A549 (cell line): ENCODE data around the gene UTP25. TPM values are rescaled to one million over a fixed set of nuclear protein-coding genes. Genes with fewer than 3 reads are reported as not detected.
"Not testable (repeated sequence)": the region's sequence is repeated elsewhere in the genome, so short reads cannot be mapped to it uniquely, and the experiment has no call there.

Experiments
- ATAC-seq, 2 experiments: fragments of 200-7000 bp in 1 of 2; fragments of >200 bp in 1 of 2; cut with Nextera tagmentation in 1 of 2; cut with Tn5 transposase in 1 of 2; 3 replicates each; pipeline versions ENCODE4 v1.8.0 to v1.9.1; 2018 to 2020; ENCODE audit warnings: mild to moderate bottlenecking in 1 of 2, moderate library complexity in 1 of 2
- CTCF ChIA-PET: fragments of 300-600 bp; sonication (Branson Sonifier 250); formaldehyde crosslinking; extraction: SDS; loops from one replicate; lab custom pipeline; 2021; ENCODE audit warnings: antibody characterized with exemption, inconsistent platforms; lab: Yijun Ruan, JAX
- POLR2A ChIA-PET: fragments of 350-600 bp; formaldehyde crosslinking; extraction: SDS; loops from one replicate; lab custom pipeline; 2021; ENCODE audit warnings: antibody characterized with exemption, inconsistent platforms; lab: Yijun Ruan, JAX
- DNase-seq, 2 experiments: peaks; one replicate each; pipeline versions ENCODE4 v3.0.0 to v3.0.0-alpha.2; 2011 to 2016; ENCODE audit warnings: low read depth in 1 of 2, low spot score in 1 of 2
- FAIRE-seq: peaks from 2 replicates; lab custom pipeline; 2011; peaks lifted over from hg19 to GRCh38; lab: Jason Lieb, UNC
- H3K27ac ChIP-seq, 2 experiments: fragments of >200 bp; sonication (Bioruptor Twin); formaldehyde crosslinking; 3 replicates each; pipeline ENCODE4 v1.5.1; 2016 to 2017
- H3K4me1 ChIP-seq: fragments of >200 bp; sonication (Bioruptor Twin); formaldehyde crosslinking; 3 replicates; pipeline ENCODE4 v1.6.1; 2016
- H3K4me2 ChIP-seq: fragments of >200 bp; sonication (Bioruptor Twin); formaldehyde crosslinking; 3 replicates; pipeline ENCODE4 v1.6.1; 2016
- H3K4me3 ChIP-seq: fragments of >200 bp; sonication (Bioruptor Twin); formaldehyde crosslinking; 3 replicates; pipeline ENCODE4 v1.5.1; 2016
- H3K9me3 ChIP-seq: fragments of >200 bp; sonication (Bioruptor Twin); formaldehyde crosslinking; 3 replicates; pipeline ENCODE4 v1.6.1; 2016
- CBX2 ChIP-seq: fragments of 200-600 bp; sonication (generic); IDR thresholded peaks from 2 replicates; pipeline ENCODE4 v1.6.1; 2016; ENCODE audit warnings: low read depth, mild to moderate bottlenecking, borderline replicate concordance
- CBX8 ChIP-seq: fragments of 200-600 bp; sonication (generic); IDR thresholded peaks from 2 replicates; pipeline ENCODE4 v1.6.1; 2016
- CEBPB ChIP-seq, 2 experiments: fragments of >200 bp in 1 of 2; sonication (Bioruptor Twin) in 1 of 2; formaldehyde crosslinking in 1 of 2; IDR thresholded peaks; 2 replicates each; pipeline ENCODE4 v1.6.1; 2012 to 2016
- EP300 ChIP-seq, 2 experiments: fragments of >200 bp; sonication (Bioruptor Twin); formaldehyde crosslinking; IDR thresholded peaks; 2 replicates in 1 of 2; 3 replicates in 1 of 2; pipeline ENCODE4 v1.6.1; 2016 to 2017
- FOSB ChIP-seq: fragments of 250-450 bp; sonication (Bioruptor Pico); IDR thresholded peaks from 2 replicates; pipeline ENCODE4 v1.5.0; 2020; ENCODE audit warnings: mild to moderate bottlenecking, moderate library complexity
- FOSL2 ChIP-seq, 2 experiments: fragments of 450-650 bp in 1 of 2; fragments of >200 bp in 1 of 2; sonication (Bioruptor Twin) in 1 of 2; formaldehyde crosslinking; IDR thresholded peaks; 2 replicates each; pipeline versions ENCODE4 v1.5.0 to v1.6.1; 2016 to 2020; ENCODE audit warnings: mild to moderate bottlenecking in 1 of 2, moderate library complexity in 1 of 2
- FOXS1 ChIP-seq: fragments of 250-450 bp; sonication (Bioruptor Pico); IDR thresholded peaks from 2 replicates; pipeline ENCODE4 v1.5.0; 2020; ENCODE audit warnings: mild to moderate bottlenecking, moderate library complexity
- GATA3 ChIP-seq: IDR thresholded peaks from 2 replicates; pipeline ENCODE4 v1.6.1; 2012; ENCODE audit warnings: borderline replicate concordance
- HOXA7 ChIP-seq: fragments of 250-450 bp; sonication (Bioruptor Pico); IDR thresholded peaks from 2 replicates; pipeline ENCODE4 v1.5.0; 2020; ENCODE audit warnings: mild to moderate bottlenecking, moderate library complexity
- HOXB5 ChIP-seq: fragments of 250-450 bp; sonication (Bioruptor Pico); IDR thresholded peaks from 2 replicates; pipeline ENCODE4 v1.5.0; 2020; ENCODE audit warnings: mild to moderate bottlenecking, moderate library complexity
- KDM1A ChIP-seq: fragments of 200-600 bp; sonication (generic); IDR thresholded peaks from 2 replicates; pipeline ENCODE4 v1.6.1; 2016; ENCODE audit warnings: low read depth, mild to moderate bottlenecking
- MAFK ChIP-seq: fragments of 450-650 bp; IDR thresholded peaks from 2 replicates; pipeline ENCODE4 v1.6.1; 2014; ENCODE audit not compliant: partially characterized antibody
- NR3C1 ChIP-seq: fragments of >200 bp; sonication (Bioruptor Twin); formaldehyde crosslinking; IDR thresholded peaks from 3 replicates; pipeline ENCODE4 v1.6.1; 2017
- PHF8 ChIP-seq: fragments of 200-600 bp; sonication (generic); IDR thresholded peaks from 2 replicates; pipeline ENCODE4 v1.6.1; 2016; ENCODE audit warnings: low read depth, mild to moderate bottlenecking, antibody characterized with exemption, moderate library complexity, borderline replicate concordance
- RFX5 ChIP-seq: fragments of 450-650 bp; IDR thresholded peaks from 2 replicates; pipeline ENCODE4 v1.7.1; 2014; ENCODE audit warnings: antibody characterized with exemption, mild to moderate bottlenecking, moderate library complexity
- RNF2 ChIP-seq: fragments of 200-600 bp; sonication (generic); IDR thresholded peaks from 2 replicates; pipeline ENCODE4 v1.6.1; 2016; ENCODE audit warnings: low read depth, mild to moderate bottlenecking, antibody characterized with exemption, moderate library complexity, borderline replicate concordance
- TP53 ChIP-seq: fragments of 250-450 bp; sonication (Bioruptor Pico); IDR thresholded peaks from 2 replicates; pipeline ENCODE4 v1.5.0; 2021; ENCODE audit warnings: mild to moderate bottlenecking, moderate library complexity
- ZFP36 ChIP-seq: fragments of 450-650 bp; IDR thresholded peaks from 2 replicates; pipeline ENCODE4 v1.6.1; 2014; ENCODE audit warnings: borderline replicate concordance; ENCODE audit not compliant: partially characterized antibody
- ZSCAN20 ChIP-seq: fragments of 250-450 bp; sonication (Bioruptor Pico); IDR thresholded peaks from 2 replicates; pipeline ENCODE4 v1.8.0; 2022; ENCODE audit warnings: mild to moderate bottlenecking, moderate library complexity
- WGBS: methylation state at CpG from one replicate; pipeline ENCODE4 v1.1.6; 2017; ENCODE audit errors: missing lambda C conversion rate; 5-methylcytosine and 5-hydroxymethylcytosine counted together
- polyA plus RNA-seq, 4 experiments: library from polyadenylated mRNA; depleted of rRNA in 3 of 4; stranded (reverse); fragments of >200 nt; fragmentation: RNase III in 1 of 4; extraction: RNeasy Plus Mini Kit Qiagen cat#74134 plus additional on column Dnase treatment in 1 of 4; gene quantifications; 2 replicates in 3 of 4; 3 replicates in 1 of 4; pipeline ENCODE4 v1.2.3, GENCODE V29; 2011 to 2017
- TF ChIP-seq, protein P1 (sequence below): fragments of 250-450 bp; sonication (Bioruptor Pico); IDR thresholded peaks from 2 replicates; pipeline ENCODE4 v1.5.0; 2020; ENCODE audit warnings: low read depth, mild to moderate bottlenecking, moderate library complexity
- TF ChIP-seq, protein P2 (sequence below): fragments of 150-350 bp; IDR thresholded peaks from 2 replicates; pipeline ENCODE4 v1.6.1; 2014; ENCODE audit warnings: low read depth, mild to moderate bottlenecking, low read length
- TF ChIP-seq, protein P3 (sequence below): fragments of >200 bp; sonication (Bioruptor Twin); formaldehyde crosslinking; IDR thresholded peaks from 3 replicates; pipeline ENCODE4 v1.6.1; 2016

The UTP25 gene
- polyA plus RNA-seq, 2 of the 4 experiments (the other 2 are of a cell fraction): 8.4 to 16.5 TPM

DNA sequence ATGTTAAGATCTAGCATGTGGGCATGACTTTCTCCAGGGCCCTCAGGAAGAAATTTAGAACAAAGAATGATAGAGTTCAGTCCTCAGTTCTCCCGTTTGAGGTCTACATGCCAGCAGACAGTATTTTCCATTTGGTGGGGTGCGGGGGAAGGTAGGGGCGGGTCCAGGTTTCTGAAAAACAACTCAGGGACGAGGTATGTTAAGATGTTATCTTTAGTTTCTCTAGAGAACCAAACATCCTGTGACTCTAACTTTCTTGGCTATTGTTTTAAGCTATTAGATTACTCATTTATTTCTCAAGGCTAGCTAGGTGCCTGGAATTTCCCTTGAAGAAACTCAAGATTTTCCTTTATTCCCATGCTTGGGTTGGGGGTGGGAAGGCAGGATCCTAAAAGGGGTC lies 67.9 kb downstream of the UTP25 start:
- H3K4me1 ChIP-seq: peaks cover 4% of the 10 kb centered on the region; the same call in 1 of the 3 replicates
- no peak for TF ChIP-seq GATA3
- TF ChIP-seq FOSL2 (IDR thresholded peaks at IDR 0.05): no peak
- no peak for TF ChIP-seq FOSL2 (CRISPR knock-in tag; IDR thresholded peaks at IDR 0.05)
- TF ChIP-seq KDM1A: no peak
- TF ChIP-seq ZSCAN20 (CRISPR knock-in tag): no peak
- TF ChIP-seq CBX8: no peak
- TF ChIP-seq RNF2: no peak
- TF ChIP-seq PHF8: no peak
- no peak for TF ChIP-seq HOXB5 (CRISPR knock-in tag)
- TF ChIP-seq RFX5: no peak
- TF ChIP-seq ZFP36: no peak
- TF ChIP-seq TP53 (CRISPR knock-in tag): no peak
- no peak for TF ChIP-seq FOXS1 (CRISPR knock-in tag)
- TF ChIP-seq FOSB (CRISPR knock-in tag): no peak
- TF ChIP-seq NR3C1: no peak
- TF ChIP-seq EP300 (IDR thresholded peaks at IDR 0.05): no peak
- H3K4me2 ChIP-seq: no peak overlapping the region
- no peak overlapping the region for H3K27ac ChIP-seq
- no peaks in the 10 kb centered on the region for H3K9me3 ChIP-seq
- FAIRE-seq: no peak
- H3K4me3 ChIP-seq: no peak overlapping the region
- ChIA-PET POLR2A (no interaction called here), CTCF (interaction anchor here (0.7 to 3.0 kb wide), 3 partner anchors 20 to 94 kb away, joined by 3 to 10 read pairs (median 3); no protein-coding TSS in a partner anchor)
- WGBS: 8% methylated on average over 4 of the region's 4 CpGs
- peak in 1 of 2 experiments; percentile 20; a peak in 1 of 6 replicates for ATAC-seq
- no peak for DNase-seq

DNA sequence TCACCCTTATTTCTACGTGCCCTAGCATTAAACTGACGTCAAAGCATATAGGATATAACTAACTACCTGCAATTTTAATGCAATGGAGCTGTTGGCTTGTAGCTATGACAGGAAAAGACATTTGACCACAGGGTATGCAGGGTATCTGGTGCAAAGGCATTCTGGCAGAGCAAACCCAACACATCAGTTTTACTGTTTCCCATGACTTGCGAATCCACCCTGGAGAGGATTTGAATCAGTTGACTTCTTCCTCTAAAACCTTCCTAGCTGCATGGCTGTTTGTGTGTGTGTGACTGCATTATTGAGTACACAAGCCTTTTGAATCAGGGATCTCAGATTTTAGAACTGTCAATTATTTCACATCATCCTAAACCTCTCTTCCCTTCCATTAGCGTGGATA lies 68.6 kb downstream of the UTP25 start:
- ATAC-seq (no peak), FAIRE-seq (no peak), DNase-seq (no peak)
- POLR2A ChIA-PET: no interaction called here
- 34% methylated on average over 4 of the region's 4 CpGs for WGBS
- H3K4me2 ChIP-seq: no peak overlapping the region
- peaks cover 4% of the 10 kb centered on the region; the same call in 1 of the 3 replicates for H3K4me1 ChIP-seq
- CTCF ChIA-PET: interaction anchor here (0.7 to 3.0 kb wide), 3 partner anchors 20 to 93 kb away, joined by 3 to 10 read pairs (median 3); no protein-coding TSS in a partner anchor
- no peak overlapping the region for H3K4me3 ChIP-seq
- no peak for TF ChIP-seq HOXA7 (CRISPR knock-in tag)
- TF ChIP-seq CBX8: no peak
- TF ChIP-seq MAFK: no peak
- TF ChIP-seq, protein P1, sequence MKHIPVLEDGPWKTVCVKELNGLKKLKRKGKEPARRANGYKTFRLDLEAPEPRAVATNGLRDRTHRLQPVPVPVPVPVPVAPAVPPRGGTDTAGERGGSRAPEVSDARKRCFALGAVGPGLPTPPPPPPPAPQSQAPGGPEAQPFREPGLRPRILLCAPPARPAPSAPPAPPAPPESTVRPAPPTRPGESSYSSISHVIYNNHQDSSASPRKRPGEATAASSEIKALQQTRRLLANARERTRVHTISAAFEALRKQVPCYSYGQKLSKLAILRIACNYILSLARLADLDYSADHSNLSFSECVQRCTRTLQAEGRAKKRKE (CRISPR knock-in tag): no peak
- no peak for TF ChIP-seq FOSB (CRISPR knock-in tag)
- TF ChIP-seq, protein P2, sequence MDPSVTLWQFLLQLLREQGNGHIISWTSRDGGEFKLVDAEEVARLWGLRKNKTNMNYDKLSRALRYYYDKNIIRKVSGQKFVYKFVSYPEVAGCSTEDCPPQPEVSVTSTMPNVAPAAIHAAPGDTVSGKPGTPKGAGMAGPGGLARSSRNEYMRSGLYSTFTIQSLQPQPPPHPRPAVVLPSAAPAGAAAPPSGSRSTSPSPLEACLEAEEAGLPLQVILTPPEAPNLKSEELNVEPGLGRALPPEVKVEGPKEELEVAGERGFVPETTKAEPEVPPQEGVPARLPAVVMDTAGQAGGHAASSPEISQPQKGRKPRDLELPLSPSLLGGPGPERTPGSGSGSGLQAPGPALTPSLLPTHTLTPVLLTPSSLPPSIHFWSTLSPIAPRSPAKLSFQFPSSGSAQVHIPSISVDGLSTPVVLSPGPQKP: no peak
- TF ChIP-seq CBX2: no peak
- no peak for TF ChIP-seq PHF8
- TF ChIP-seq, protein P3, sequence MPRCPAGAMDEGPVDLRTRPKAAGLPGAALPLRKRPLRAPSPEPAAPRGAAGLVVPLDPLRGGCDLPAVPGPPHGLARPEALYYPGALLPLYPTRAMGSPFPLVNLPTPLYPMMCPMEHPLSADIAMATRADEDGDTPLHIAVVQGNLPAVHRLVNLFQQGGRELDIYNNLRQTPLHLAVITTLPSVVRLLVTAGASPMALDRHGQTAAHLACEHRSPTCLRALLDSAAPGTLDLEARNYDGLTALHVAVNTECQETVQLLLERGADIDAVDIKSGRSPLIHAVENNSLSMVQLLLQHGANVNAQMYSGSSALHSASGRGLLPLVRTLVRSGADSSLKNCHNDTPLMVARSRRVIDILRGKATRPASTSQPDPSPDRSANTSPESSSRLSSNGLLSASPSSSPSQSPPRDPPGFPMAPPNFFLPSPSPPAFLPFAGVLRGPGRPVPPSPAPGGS: no peak
- no peak for TF ChIP-seq CEBPB (IDR thresholded peaks at IDR 0.05)
- H3K27ac ChIP-seq: no peak overlapping the region
- H3K9me3 ChIP-seq: no peaks in the 10 kb centered on the region

DNA sequence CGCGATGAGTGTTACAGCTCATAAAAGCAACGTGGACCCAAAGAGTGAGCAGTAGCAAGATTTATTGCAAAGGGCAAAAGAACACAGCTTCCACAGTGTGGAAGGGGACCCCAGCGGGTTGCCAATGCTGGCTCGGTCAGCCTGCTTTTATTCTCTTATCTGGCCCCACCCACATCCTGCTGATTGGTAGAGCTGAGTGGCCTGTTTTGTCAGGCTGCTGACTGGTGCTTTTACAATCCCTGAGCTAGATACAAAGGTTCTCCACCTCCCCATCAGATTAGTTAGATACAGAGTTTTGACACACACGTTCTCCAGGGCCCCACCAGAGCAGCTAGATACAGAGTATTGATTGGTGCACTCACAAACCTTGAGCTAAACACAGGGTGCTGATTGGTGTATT lies 70.5 kb downstream of the UTP25 start:
- H3K27ac ChIP-seq, CTCF ChIA-PET, DNase-seq, H3K4me3 ChIP-seq, POLR2A ChIA-PET, H3K4me1 ChIP-seq, H3K4me2 ChIP-seq, ATAC-seq, FAIRE-seq, H3K9me3 ChIP-seq: not testable (repeated sequence)
- 68% methylated on average over 6 of the region's 6 CpGs for WGBS

DNA sequence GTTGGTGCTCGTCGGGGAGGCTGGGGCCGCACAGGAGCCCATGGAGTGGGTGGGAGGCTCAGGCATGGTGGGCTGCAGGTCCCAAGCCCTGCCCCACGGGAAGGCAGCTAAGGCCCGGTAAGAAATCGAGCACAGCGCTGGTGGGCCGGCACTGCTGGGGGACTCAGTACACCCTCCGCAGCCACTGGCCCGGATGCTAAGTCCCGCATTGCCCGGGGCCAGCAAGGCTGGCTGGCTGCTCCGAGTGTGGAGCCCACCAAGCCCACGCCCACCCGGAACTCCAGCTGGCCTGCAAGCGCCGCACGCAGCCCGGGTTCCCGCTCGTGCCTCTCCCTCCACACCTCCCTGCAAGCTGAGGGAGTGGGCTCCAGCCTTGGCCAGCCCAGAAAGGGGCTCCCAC lies 71.1 kb downstream of the UTP25 start:
- H3K4me1 ChIP-seq, H3K4me2 ChIP-seq, FAIRE-seq, ATAC-seq, CTCF ChIA-PET, H3K27ac ChIP-seq, DNase-seq, POLR2A ChIA-PET, H3K9me3 ChIP-seq, H3K4me3 ChIP-seq: not testable (repeated sequence)
- 64% methylated on average over 9 of the region's 21 CpGs for WGBS
